GM18511 (cell line): ENCODE results near the gene MATCAP1.
A peak's percentile ranks its signal among the peaks of the same experiment; 100 is the strongest.

Source experiments
- ATAC-seq: cut with Tn5 transposase; IDR thresholded peaks from one replicate; pipeline ENCODE4 v1.9.1; 2021; ENCODE audit warnings: mild to moderate bottlenecking, moderate library complexity; ENCODE audit not compliant: unreplicated experiment

The MATCAP1 gene

GRCh38 chr16:67183627-67184452, at the start of gene MATCAP1:
MATCAP1 (minus strand) TSS chr16:67183963; CDS start chr16:67180610, 3,353 bp downstream.
- peak; percentile 95 for ATAC-seq

- ATAC-seq: no peak
Measured at GRCh38 chr16:67230809-67231660, 47.3 kb upstream of the MATCAP1 start.

- no peak for ATAC-seq
Measured at GRCh38 chr16:67229906-67230808, 46.4 kb upstream of the MATCAP1 start.

- ATAC-seq: no peak
Measured at GRCh38 chr16:67228905-67229304, 45.1 kb upstream of the MATCAP1 start.

- no peak for ATAC-seq
Measured at GRCh38 chr16:67228034-67228785, 44.4 kb upstream of the MATCAP1 start.

GRCh38 chr16:67227567-67227921, 43.8 kb upstream of the MATCAP1 start:
- no peak for ATAC-seq

- peak; percentile 98 for ATAC-seq
Measured at GRCh38 chr16:67226804-67227566, 43.2 kb upstream of the MATCAP1 start, which contains the start of gene TMEM208. TMEM208 (plus strand) TSS chr16:67227130; CDS start chr16:67227219, 89 bp downstream.

- ATAC-seq: no peak
Measured at GRCh38 chr16:67226295-67226803, 42.6 kb upstream of the MATCAP1 start.

GRCh38 chr16:67223992-67224391, 40.2 kb upstream of the MATCAP1 start:
- no peak for ATAC-seq

- no peak for ATAC-seq
Measured at GRCh38 chr16:67216612-67217490, 33.1 kb upstream of the MATCAP1 start.

- no peak for ATAC-seq
Measured at GRCh38 chr16:67215706-67216105, 31.9 kb upstream of the MATCAP1 start.

- ATAC-seq: no peak
Measured at GRCh38 chr16:67213197-67214019, 29.6 kb upstream of the MATCAP1 start.

GRCh38 chr16:67212766-67213165, 29.0 kb upstream of the MATCAP1 start:
- ATAC-seq: no peak

- no peak for ATAC-seq
Measured at GRCh38 chr16:67211674-67212073, 27.9 kb upstream of the MATCAP1 start.

- ATAC-seq: no peak
Measured at GRCh38 chr16:67210069-67210937, 26.5 kb upstream of the MATCAP1 start.

- ATAC-seq: no peak
Measured at GRCh38 chr16:67209565-67209964, 25.8 kb upstream of the MATCAP1 start.
